ENCODE data around the gene NEFH.

DNA sequence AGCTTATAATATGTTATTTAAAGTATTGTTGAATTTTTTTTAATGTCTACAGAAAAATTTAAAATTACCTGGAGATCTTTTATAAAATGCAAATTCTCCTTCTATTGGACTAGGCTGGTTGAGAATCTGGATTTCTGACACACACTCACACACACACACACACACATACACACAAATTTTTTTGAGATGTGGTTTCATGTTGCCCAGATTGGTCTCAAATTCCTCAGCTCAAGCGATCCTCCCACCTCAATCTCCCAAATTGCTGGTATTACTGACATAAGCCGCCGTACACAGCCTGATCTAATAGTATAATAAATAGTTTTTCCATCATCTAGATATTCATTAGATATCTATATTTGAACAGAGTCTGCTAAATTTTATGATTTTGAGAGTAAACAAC lies 46.2 kb upstream of the NEFH start:
- TF ChIP-seq EZH2 (IDR thresholded peaks at IDR 0.05) (no peak), POLR2AphosphoS5 (IDR thresholded peaks at IDR 0.05; ENCODE audit: borderline replicate concordance, low read depth, low read length) (no peak)

Data from SK-N-MC (cell line).